Camera-type eye (tissue), 1 donor: Measurements from ENCODE around the gene TIMMDC1. TPM values are rescaled to one million over a fixed set of nuclear protein-coding genes. Genes with fewer than 3 reads are reported as not detected.

ENCODE experiments used
- total RNA-seq: library from RNA; depleted of rRNA; stranded (reverse); fragments of >200 nt; gene quantifications from one replicate; pipeline ENCODE4 v1.2.3, GENCODE V29; 2014

TIMMDC1 gene, protein sequence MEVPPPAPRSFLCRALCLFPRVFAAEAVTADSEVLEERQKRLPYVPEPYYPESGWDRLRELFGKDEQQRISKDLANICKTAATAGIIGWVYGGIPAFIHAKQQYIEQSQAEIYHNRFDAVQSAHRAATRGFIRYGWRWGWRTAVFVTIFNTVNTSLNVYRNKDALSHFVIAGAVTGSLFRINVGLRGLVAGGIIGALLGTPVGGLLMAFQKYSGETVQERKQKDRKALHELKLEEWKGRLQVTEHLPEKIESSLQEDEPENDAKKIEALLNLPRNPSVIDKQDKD
- total RNA-seq: 35.7 TPM

DNA sequence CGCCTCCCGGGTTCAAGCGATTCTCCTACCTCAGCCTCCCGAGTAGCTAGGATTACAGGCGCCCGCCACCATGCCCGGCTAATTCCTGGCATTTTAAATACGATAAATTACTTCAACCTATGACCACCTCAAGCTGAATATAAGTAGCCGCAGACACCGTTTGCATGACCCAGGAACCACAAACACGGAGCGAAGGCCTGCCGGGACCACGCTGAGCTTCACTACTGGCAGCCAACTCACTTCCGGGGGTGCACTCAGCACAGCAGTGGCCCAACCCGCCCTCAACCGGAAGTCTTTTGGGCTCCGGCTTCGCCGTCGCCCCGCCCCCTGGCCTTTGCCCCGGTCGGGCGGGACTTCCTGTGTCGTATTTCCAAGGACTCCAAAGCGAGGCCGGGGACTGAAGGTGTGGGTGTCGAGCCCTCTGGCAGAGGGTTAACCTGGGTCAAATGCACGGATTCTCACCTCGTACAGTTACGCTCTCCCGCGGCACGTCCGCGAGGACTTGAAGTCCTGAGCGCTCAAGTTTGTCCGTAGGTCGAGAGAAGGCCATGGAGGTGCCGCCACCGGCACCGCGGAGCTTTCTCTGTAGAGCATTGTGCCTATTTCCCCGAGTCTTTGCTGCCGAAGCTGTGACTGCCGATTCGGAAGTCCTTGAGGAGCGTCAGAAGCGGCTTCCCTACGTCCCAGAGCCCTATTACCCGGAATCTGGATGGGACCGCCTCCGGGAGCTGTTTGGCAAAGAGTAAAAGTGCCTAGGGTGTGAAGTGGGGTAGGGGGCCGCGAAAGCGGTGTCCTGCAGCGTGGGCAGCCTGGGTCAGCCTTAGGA lies at the start of gene TIMMDC1:
TIMMDC1 (plus strand) TSS at position 362 of the 826 bp plus-strand sequence; CDS start at position 549, 187 bp downstream.

DNA sequence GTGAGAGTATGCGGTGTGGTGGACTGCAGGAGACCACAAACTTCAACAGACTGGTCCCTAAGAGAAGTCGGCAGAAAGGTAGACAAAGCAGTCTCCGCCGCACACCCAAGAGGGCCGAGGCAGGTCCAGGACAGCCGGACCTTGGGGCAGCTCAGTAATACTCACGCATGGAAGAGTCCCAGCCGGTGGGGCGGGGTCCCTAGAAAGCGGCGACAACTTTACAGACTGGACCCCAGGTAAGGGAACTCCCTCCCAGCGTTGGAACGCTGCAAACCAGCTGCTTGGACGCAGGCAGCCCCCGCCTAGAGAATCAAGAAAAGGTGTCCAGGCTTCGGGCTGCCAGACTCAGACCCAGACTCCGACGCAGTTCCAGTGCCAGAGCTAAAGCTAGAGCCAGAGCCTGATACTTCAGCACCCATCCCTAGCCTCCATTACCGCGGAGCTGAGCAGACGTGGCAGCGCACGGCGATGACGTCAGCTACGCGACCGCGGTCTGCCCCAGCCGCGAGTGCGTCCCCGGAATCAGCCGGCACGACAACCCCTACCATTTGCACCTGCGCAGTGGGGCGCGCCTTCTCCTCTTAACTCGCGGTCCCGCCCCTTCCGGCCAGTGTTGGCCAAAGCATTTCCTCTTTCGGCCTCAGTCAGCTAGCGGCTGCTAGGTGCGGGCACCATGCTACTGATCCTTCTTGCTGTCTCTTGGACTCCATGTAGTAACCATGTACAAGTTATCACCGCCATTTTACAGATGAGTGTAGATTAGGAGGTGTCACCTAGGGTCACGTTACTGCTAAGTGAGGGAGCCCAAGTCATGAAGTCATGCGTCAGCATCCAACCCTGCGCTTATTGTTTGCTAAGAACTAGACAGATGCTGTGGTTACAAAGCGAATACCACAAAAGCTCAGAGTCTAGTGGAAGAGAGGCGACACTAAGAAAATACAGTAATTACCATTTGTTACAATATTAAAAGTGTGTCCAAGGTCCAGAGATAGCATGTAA lies 34.9 kb upstream of the TIMMDC1 start, which contains the start of gene TMEM39A:
TMEM39A (minus strand) TSS at position 445 of the 999 bp plus-strand sequence. CDS start 1,541 bp downstream, outside the sequence.

DNA sequence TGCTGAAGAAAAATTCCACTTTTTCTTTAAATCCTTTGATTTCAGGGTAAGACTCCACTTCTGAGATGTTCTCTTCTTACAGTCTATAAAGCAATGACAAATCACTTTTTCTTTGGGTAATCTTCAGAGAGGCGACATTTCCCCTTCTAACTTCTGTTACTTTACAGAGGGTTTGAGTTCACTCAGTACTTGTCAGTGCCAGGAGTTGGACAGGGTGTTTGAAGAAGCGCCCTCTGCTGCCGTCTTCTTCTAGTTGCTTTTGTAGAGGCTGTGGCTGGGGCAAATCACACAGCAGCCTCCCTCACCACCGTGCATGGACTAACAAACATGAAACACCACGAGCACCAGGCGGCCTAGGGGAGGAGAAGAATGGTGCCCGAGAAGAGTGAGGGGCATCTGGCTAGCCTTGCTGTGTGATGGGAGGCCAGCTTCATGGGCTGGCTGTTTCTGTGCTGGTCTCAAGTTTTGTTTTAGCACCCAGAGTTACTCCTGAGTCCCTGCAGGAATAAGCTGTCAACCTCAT lies 61.2 kb downstream of the TIMMDC1 start, which contains the start of gene CD80:
CD80 (minus strand) TSS at position 174 of the 523 bp plus-strand sequence. CDS start 1,886 bp downstream, outside the sequence.

Other genes with a start within 250 kb of the TIMMDC1 start
- gene ARHGAP31, start 204.2 kb upstream of the TIMMDC1 start, total RNA-seq: 15.9 TPM
- gene TMEM39A, start 34.9 kb upstream of the TIMMDC1 start, total RNA-seq: 70.2 TPM
- 21.7 TPM for gene POGLUT1, start 29.6 kb upstream of the TIMMDC1 start, total RNA-seq
- gene CD80, start 61.1 kb downstream of the TIMMDC1 start, total RNA-seq: 0.77 TPM
- gene ADPRH, start 80.9 kb downstream of the TIMMDC1 start, total RNA-seq: 3.4 TPM
- gene PLA1A, start 99.3 kb downstream of the TIMMDC1 start, total RNA-seq: 1.3 TPM
- gene POPDC2, start 162.0 kb downstream of the TIMMDC1 start, total RNA-seq: 2.4 TPM
- 16.9 TPM for gene COX17, start 178.9 kb downstream of the TIMMDC1 start, total RNA-seq
- 7.3 TPM for gene CFAP91, start 204.5 kb downstream of the TIMMDC1 start, total RNA-seq